Measurements from ENCODE around the gene PLEKHJ1. TPM values are rescaled to one million over a fixed set of nuclear protein-coding genes. Genes with fewer than 3 reads are reported as not detected.

PLEKHJ1 gene
- polyA plus RNA-seq, 2 of the 4 experiments (the other 2 are of a cell fraction), result 19.9 to 33.9 TPM

DNA sequence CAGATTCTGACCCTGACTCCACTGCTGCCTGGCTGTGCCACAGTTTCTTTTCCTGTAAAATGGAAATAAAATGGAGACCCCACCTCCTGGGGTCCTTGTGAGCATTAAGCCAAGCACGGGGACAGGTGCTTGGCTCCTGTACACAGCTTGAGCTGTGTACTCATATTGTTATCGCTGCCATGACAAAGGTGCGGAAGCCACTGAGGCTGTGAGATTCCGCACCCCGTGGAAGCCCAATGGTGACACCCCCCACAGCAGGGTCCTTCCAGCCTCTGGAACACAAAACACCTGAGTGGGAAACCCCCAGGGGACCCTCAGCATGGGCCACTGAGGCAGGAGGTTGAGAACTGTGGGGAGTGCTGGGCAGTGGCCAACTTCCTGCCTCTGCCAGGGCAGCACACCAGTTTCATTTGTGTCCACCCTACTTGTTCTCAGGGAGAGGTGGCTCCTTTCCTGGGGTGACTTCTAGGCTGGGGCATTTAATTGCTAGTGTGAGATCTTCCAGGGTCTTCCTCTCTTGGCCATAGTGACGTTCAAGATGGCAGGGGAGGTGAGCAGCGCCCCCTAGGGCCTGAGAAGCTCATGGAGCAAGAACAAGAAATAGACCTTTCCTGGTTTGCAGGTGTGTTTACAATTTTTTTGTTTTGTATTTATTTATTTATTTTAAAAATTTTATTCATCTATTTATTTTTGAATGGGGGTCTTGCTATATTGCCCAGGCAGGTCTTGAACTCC lies 25.5 kb upstream of the PLEKHJ1 start:
- CTCF ChIA-PET, result interaction anchor here (0.7 to 5.1 kb wide), 10 partner anchors 9 to 136 kb away, joined by 3 to 25 read pairs (median 4); partner anchors contain the start of gene PLEKHJ1
- Histone ChIP-seq H3K9me3 (no peaks in the 10 kb centered on the region), H3K4me2 (no peak overlapping the region), H3K27ac (0 out of 6 replicates have a peak overlapping the region, but pooled peaks of 1 of the 2 experiments have one; percentile 41), H3K4me3 (no peak overlapping the region), H3K4me1 (peaks cover 12% of the 10 kb centered on the region)
- WGBS (ENCODE audit: missing lambda C conversion rate), result 56% methylated on average over 7 of the region's 7 CpGs
- TF ChIP-seq HOXA7 (CRISPR knock-in tag; IDR thresholded peaks at IDR 0.05), result no peak
- TF ChIP-seq RAD21 (conservative IDR thresholded peaks at IDR 0.05 in 1 of 2, IDR thresholded peaks at IDR 0.05 in 1 of 2), result peak in 1 of 2 experiments; percentile 28; a peak in 1 of 5 replicates
- no peak for TF ChIP-seq GATA3 (IDR thresholded peaks at IDR 0.05; ENCODE audit: borderline replicate concordance)
- TF ChIP-seq NPAS2 (CRISPR knock-in tag; IDR thresholded peaks at IDR 0.05; ENCODE audit: borderline replicate concordance), result no peak
- no peak for TF ChIP-seq CHD4 (IDR thresholded peaks at IDR 0.05; ENCODE audit: borderline replicate concordance)
- no peak for TF ChIP-seq CEBPB (IDR thresholded peaks at IDR 0.05)
- TF ChIP-seq, protein P1, sequence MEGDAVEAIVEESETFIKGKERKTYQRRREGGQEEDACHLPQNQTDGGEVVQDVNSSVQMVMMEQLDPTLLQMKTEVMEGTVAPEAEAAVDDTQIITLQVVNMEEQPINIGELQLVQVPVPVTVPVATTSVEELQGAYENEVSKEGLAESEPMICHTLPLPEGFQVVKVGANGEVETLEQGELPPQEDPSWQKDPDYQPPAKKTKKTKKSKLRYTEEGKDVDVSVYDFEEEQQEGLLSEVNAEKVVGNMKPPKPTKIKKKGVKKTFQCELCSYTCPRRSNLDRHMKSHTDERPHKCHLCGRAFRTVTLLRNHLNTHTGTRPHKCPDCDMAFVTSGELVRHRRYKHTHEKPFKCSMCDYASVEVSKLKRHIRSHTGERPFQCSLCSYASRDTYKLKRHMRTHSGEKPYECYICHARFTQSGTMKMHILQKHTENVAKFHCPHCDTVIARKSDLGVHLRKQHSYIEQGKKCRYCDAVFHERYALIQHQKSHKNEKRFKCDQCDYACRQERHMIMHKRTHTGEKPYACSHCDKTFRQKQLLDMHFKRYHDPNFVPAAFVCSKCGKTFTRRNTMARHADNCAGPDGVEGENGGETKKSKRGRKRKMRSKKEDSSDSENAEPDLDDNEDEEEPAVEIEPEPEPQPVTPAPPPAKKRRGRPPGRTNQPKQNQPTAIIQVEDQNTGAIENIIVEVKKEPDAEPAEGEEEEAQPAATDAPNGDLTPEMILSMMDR (IDR thresholded peaks at IDR 0.05), result peak; percentile 45
- TF ChIP-seq BHLHE40 (IDR thresholded peaks at IDR 0.05; ENCODE audit: low read depth, low read length), result no peak
- TF ChIP-seq HDAC2 (IDR thresholded peaks at IDR 0.05), result no peak
- no peak for FAIRE-seq
- POLR2A ChIA-PET, result no interaction called here
- ATAC-seq, result no peak
- DNase-seq (ENCODE audit: low read depth in 1 of 2, low spot score in 1 of 2), result peak in 1 of 2 experiments; percentile 56

- FAIRE-seq (no peak), ATAC-seq (no peak), DNase-seq (ENCODE audit: low read depth in 1 of 2, low spot score in 1 of 2) (no peak)
- ChIA-PET POLR2A (no interaction called here), CTCF (interaction anchor here (0.6 to 5.1 kb wide), 10 partner anchors 7 to 127 kb away, joined by 3 to 25 read pairs (median 4); partner anchors contain the start of genes AMH and PLEKHJ1)
- TF ChIP-seq ELK1 (IDR thresholded peaks at IDR 0.05; ENCODE audit: low read depth, low read length) (no peak), BHLHE40 (IDR thresholded peaks at IDR 0.05; ENCODE audit: low read depth, low read length) (no peak), NFE2L2 (conservative IDR thresholded peaks at IDR 0.05; ENCODE audit: low read length) (no peak), EP300 (IDR thresholded peaks at IDR 0.05) (no peak), ATOH8 (CRISPR knock-in tag; IDR thresholded peaks at IDR 0.05; ENCODE audit: low read depth) (no peak), JUN (IDR thresholded peaks at IDR 0.05) (no peak), FOSL2 (IDR thresholded peaks at IDR 0.05) (no peak), FOSL2 (CRISPR knock-in tag; IDR thresholded peaks at IDR 0.05) (no peak), CHD4 (IDR thresholded peaks at IDR 0.05; ENCODE audit: borderline replicate concordance) (no peak), HOXA7 (CRISPR knock-in tag; IDR thresholded peaks at IDR 0.05) (no peak), POLR2AphosphoS2 (conservative IDR thresholded peaks at IDR 0.05; ENCODE audit: low read length) (no peak)
- 79% methylated on average over 11 of the region's 11 CpGs for WGBS (ENCODE audit: missing lambda C conversion rate)
- Histone ChIP-seq H3K9me3 (no peaks in the 10 kb centered on the region), H3K4me2 (no peak overlapping the region), H3K4me1 (peaks cover 9% of the 10 kb centered on the region), H3K4me3 (no peak overlapping the region), H3K27ac (peak overlapping the region in 1 of 2 experiments; percentile 74; a peak in 2 of 6 replicates)
Observed at GRCh38 chr19:2260341-2260805, 24.2 kb upstream of the PLEKHJ1 start.

GRCh38 chr19:2259336-2259735 lies 23.2 kb upstream of the PLEKHJ1 start:
- WGBS (ENCODE audit: missing lambda C conversion rate), result 61% methylated on average over 5 of the region's 5 CpGs
- Histone ChIP-seq H3K27ac (peak overlapping the region; percentile 56 to 74; a peak in 4 of 6 replicates), H3K4me3 (no peak overlapping the region), H3K9me3 (no peaks in the 10 kb centered on the region), H3K4me1 (peaks cover 9% of the 10 kb centered on the region), H3K4me2 (peak overlapping the region; percentile 41; the same call in 2 of the 3 replicates)
- DNase-seq (ENCODE audit: low read depth in 1 of 2, low spot score in 1 of 2), result peak in 1 of 2 experiments; percentile 63
- ChIA-PET POLR2A (no interaction called here), CTCF (interaction anchor here (1.1 to 5.1 kb wide), 6 partner anchors 10 to 103 kb away, joined by 4 to 25 read pairs (median 4); partner anchors contain the start of genes AMH and PLEKHJ1)
- FAIRE-seq, result no peak
- peak; percentile 60 to 77; a peak in 5 of 6 replicates for ATAC-seq
- TF ChIP-seq NFE2L2 (conservative IDR thresholded peaks at IDR 0.05; ENCODE audit: low read length), result 0 out of 2 replicates have a peak, but pooled peaks have one; percentile 19
- no peak for TF ChIP-seq HOXB5 (CRISPR knock-in tag; IDR thresholded peaks at IDR 0.05)
- TF ChIP-seq, protein P2, sequence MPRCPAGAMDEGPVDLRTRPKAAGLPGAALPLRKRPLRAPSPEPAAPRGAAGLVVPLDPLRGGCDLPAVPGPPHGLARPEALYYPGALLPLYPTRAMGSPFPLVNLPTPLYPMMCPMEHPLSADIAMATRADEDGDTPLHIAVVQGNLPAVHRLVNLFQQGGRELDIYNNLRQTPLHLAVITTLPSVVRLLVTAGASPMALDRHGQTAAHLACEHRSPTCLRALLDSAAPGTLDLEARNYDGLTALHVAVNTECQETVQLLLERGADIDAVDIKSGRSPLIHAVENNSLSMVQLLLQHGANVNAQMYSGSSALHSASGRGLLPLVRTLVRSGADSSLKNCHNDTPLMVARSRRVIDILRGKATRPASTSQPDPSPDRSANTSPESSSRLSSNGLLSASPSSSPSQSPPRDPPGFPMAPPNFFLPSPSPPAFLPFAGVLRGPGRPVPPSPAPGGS (IDR thresholded peaks at IDR 0.05), result no peak
- TF ChIP-seq FOSL2 (IDR thresholded peaks at IDR 0.05), result no peak
- TF ChIP-seq FOSL2 (CRISPR knock-in tag; IDR thresholded peaks at IDR 0.05), result 0 out of 2 replicates have a peak, but pooled peaks have one; percentile 15
- TF ChIP-seq HOXB13 (CRISPR knock-in tag; IDR thresholded peaks at IDR 0.05; ENCODE audit: low read depth), result no peak
- TF ChIP-seq RARB (CRISPR knock-in tag; IDR thresholded peaks at IDR 0.05), result no peak
- TF ChIP-seq NR3C1 (IDR thresholded peaks at IDR 0.05), result no peak
- TF ChIP-seq MAFK (IDR thresholded peaks at IDR 0.05; ENCODE audit: partially characterized antibody), result peak; percentile 27
- TF ChIP-seq CEBPB (IDR thresholded peaks at IDR 0.05), result peak in 1 of 2 experiments; percentile 53; a peak in 1 of 4 replicates
- TF ChIP-seq, protein P3, sequence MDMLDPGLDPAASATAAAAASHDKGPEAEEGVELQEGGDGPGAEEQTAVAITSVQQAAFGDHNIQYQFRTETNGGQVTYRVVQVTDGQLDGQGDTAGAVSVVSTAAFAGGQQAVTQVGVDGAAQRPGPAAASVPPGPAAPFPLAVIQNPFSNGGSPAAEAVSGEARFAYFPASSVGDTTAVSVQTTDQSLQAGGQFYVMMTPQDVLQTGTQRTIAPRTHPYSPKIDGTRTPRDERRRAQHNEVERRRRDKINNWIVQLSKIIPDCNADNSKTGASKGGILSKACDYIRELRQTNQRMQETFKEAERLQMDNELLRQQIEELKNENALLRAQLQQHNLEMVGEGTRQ (IDR thresholded peaks at IDR 0.05), result no peak
- TF ChIP-seq TFCP2L1 (CRISPR knock-in tag; IDR thresholded peaks at IDR 0.05), result no peak
- TF ChIP-seq RNF2 (IDR thresholded peaks at IDR 0.05; ENCODE audit: borderline replicate concordance, low read depth), result no peak

Measured in A549 (cell line).